Measurements from ENCODE around the gene LSM12.

LSM12 gene

DNA sequence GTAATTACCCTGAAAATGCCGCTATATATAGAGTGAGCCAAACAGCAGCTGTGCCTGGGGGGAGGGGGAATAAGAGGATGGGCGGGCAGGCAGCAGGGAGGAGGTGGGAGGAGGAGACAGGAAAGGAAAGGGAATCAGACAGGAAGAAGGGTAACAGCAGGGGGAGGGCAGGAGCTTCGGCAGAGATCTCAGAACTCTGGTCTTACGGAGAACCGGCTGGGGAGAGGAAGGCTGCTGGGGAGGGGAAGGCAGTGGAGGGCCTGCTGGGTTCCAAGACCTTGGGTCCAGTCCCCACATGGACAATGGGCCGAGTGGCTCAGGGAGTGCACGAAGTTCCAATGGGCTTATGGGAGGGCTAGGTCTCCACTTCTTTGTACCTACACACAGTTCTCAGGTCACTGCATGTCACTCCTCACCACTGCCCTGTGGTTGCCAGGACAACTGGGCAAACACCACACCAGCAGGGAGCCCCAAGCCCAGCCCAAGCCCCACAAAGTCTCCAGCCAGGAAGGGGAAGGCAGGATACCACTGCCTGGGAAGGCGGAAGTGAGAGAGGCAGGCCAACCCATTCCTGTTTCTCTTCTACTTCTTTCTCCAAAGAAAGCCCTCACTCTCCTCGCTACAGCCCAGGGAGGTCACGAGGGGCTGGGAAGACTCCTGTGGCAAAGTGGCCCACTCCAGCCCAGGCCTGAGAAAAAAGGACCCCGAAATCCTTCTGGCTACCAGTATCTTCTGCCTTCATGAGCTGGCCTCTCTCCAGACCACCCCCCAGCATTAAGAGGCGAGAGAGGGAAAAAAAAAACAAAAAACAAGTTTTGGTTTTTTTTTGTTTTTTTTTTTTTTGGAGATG, 29.4 kb upstream of the LSM12 start:
- DNase-seq (ENCODE audit: low spot score) = peak; percentile 77

DNA sequence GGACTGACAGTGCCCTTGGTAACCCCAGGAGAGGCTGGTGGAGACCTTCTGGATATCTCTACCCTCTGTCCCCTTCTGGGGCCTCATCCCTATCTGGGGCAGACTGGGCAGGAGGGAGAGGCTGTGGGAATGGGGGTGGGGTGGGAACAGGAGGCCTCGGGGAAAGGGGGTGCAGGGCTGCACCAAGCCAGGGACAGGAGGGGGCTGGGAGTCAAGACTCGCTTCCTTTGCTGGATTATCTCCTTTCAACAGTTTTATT, 28.8 kb upstream of the LSM12 start:
- no peak for DNase-seq (ENCODE audit: low spot score)

DNA sequence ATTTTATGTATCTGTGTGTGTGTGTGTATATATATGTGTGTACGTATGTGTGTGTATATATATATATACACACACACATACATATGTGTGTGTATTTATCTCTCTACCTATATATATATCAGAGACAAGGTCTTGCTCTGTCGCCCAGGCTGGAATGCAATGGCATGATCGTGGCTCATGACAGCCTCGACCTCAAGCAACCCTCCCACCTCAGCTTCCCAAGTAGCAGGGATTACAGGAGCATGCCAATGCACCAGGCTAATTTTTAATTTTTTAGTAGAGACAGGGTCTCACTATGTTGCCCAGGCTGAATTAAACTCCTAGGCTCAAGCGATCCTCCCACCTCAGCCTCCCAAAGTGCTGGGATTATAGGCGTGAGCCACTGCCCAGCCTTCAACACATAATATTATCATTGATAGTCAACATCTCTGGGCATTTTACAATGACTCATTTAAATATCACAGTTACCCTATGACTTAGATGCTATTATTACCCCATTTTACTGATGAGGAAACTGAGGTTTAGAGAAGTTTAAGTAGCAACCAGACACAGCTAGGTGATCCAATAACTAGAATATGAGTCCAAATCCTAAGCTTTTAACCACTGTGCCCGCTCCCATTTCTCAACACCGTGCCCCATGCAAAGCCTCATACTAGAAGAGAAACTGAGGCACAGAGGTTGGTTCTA, 28.4 kb upstream of the LSM12 start:
- DNase-seq (ENCODE audit: low spot score) = no peak

DNA sequence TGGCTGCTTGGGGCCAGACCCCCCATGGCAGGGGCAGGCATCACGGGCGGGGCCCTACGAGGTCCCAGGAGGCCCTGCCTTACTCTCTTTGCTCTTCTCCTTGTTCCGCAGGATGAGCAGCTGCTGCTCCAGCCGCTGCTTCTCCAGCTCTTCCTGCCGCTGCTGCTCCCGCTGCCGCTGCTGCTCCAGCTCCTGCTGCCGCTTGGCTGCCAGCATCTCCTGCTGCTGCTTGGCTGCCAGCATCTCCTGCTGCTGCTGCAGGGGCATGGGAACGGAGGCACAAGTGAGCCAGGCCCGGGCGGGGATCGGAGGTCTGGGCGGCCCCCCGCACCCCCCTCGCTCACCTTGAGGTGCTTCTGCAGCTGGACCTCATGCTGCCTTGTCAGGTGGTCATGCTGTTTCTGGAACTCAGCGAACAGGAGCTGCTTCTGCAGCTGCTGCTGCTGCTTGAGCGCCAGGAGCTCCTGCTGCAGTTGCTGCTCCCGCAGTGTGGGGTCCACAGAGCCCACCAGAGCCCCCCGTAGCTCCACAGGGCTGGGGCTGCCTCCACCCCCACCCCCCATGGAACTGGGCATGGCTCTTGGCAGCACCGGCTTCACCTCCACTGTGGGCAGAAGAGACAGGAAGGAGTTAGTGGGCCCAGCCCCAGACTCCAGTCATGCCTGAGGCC, 26.9 kb upstream of the LSM12 start:
- DNase-seq (ENCODE audit: low spot score) = no peak

DNA sequence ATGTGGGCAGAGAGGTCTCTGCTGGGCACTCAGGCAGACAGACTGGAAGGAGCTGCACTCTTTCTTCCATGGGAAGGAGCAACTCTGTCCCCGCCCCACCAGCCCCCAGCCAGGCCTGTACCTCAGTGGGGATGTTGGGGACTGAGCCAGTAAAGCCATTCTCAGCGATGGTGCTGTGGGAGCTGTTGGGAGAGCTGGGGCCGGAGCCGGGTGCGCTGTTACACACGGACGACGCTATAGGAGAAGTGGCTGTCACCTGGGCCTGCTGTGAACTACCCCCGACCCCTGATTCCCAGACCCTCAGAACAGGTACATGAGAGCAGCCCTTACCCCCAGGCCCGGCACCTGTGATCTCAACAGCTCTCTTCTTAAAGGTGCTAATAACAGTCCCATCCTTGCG, 25.6 kb upstream of the LSM12 start:
- no peak for DNase-seq (ENCODE audit: low spot score)

DNA sequence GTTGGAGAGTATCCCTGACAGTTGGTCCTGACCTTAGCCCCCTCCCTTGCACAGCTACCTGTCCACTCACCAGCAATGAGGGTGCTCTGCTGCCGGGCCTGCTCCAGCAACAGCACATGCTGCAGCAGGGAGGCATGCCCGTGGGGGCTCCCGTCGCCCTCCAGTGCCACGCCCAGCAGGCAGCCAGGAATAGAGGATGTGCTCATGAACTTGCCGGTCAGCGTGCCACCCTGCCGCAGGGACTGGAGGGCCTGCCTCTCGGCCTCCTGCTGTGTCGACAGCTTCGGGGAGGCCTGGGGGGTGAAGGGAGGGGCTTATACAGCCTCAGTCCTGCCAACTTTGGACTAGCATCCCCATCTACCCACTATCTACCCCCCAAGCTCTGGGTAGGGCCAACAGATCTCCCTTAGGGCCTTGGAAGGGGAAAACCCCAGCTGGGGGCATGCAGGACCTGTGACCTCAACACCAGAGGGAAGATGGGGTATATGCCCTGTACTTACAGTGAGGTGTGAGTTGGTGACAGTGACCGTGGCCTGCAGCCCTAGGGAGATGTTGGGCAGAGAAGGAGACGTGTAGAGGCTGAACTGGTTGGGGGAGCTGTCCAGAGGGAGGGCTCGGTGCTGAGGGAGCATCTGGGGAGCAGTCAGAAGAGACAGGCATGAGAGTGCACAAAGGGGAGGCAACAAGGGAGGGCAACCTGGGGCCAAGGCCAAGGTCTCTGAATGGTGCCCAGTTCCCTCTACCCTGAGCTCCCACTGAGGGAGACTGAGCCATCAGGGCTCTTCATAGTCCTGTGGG, 24.9 kb upstream of the LSM12 start:
- DNase-seq (ENCODE audit: low spot score) = no peak

DNA sequence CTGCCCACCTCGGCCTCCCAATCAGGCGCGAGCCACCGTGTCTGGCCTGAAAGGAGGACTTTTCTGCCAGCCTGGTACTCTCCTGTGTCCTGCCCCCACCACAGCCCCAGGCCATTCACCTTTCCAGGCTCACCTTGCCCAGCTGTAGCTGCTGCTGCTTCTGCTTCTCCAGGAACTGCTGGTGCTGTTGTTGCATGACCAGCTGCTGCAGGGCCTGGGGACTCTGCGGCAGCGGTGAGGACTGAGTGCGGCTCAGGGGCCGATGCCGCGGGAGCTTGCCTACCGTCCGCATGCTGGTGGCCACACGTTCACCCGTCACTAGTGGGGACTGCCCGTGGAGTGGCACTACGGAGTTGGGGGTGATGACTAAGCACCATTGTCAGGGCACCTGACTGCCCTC, 21.8 kb upstream of the LSM12 start:
- DNase-seq (ENCODE audit: low spot score) = no peak

DNA sequence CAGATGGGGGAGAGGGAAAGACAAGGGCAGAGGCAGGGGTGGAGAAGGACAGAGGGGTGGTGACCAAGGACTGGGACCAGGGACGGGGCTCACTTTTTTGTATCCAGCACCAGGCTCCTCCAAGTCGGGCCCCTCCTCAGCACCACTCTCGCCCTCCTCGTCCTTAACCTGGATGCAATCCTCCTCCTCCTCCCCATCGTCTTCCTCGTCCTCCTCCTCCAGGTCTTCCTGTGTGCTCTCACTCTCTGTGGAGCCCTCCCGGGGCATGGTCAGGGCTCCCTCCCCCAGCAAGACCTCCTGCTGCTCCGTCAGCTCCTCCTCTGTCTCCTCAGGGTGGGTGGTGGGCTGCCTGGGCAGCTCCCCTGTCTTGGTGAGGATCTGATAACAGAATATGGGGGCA, 20.8 kb upstream of the LSM12 start:
- DNase-seq (ENCODE audit: low spot score) = no peak

DNA sequence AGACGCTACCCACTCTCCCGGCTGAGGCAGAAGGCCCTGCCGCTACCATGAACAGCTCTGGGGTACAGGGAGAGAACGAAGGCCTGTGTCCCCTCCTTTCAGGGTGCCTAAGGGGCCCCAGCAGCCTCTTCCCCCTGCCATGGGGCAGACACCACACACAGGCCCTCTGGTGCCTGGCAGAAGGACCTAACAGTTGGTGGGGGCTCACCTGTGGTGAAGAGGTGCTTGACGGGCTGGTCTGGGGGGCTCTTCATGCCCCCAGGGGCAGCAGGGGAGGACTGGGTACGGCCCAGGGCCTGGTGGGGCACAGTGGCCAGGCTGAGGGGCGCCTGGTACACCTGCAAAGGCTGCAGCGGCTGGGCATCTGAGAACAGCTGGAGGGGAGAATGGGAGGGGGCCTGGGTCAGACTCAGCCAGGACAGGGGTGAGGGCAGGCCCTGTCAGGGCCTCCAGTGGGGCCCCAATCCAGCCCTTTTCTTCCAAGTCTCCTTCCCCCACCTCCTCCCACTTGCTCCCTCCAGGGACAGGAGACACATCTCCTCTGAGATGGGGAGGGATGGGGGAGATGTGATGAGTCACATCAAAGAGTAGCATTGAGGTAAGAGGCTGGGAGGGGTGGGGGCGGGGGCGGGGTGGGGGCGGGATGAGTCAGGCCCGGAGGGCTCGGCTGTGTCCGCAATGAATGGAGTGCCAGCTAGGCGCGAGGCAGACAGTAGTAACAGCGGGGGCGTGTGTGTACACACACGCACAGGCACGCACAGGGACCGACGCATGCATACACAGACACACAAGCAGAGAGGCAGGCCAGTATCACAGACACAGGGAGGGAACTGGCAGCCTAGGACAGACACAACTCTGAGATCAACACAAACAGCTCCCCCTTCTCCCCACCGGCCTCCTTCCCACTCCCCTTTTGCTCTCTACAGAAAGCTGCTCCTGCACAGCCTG, 20.2 kb upstream of the LSM12 start:
- peak; percentile 94 for DNase-seq (ENCODE audit: low spot score)

DNA sequence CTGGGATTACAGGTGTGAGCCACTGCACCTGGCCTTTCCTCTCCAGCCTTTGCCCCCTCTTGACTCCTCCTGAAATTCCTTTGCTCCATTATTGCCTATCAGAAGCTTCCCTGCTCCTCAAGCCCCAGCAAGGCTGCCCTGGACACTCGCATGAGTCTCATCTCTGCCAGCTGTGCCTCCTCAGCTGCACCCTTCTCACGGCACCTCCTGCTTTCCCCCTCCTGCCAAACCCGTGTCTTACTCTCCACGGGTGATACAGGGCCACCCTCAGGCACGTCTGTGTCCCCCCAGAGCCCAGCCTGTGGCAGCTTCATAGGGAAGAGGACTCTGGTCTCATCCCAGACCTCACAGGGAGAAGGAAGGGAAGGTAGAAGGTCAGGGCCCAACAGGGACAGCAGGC, 19.4 kb upstream of the LSM12 start:
- DNase-seq (ENCODE audit: low spot score) = no peak

DNA sequence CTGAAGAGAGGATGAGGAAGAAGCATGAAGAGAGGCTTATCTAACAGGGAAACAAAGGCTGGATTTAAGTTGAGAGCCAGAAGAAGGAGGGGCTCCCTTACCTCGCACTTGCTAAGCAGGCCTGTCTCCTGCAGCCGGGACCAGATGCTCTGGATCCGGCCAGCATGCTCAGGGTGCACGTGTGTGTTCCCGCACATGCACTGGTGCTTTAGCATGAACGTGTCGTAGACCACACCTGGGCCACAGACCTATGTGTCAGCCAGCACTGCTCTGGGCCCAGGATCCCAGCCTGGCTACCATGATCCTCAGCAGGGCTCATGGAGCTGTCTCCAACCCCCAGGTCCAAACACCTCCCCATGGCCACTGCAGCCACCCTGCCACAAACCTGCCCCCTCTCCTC, 18.4 kb upstream of the LSM12 start:
- DNase-seq (ENCODE audit: low spot score) = no peak

DNA sequence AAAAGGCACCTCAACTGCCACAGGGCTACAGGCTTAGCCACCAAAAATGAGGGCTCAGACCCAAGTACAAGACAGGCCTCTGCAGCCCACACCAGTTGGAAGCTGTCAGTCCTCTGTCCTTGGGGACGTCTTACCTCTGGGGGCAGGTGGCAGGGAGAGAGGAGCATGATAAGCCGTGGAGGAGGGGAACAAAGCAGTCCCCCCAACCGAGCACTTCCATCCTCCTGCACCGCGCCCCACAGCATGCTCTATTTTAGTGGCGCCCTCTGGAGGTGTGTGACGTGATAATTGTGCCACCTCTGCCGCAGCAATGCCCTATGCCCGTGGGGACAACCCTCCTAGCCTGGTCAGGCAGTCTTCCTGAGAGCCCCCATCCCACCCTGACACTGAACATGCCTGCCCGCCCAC, 17.7 kb upstream of the LSM12 start:
- no peak for DNase-seq (ENCODE audit: low spot score)

DNA sequence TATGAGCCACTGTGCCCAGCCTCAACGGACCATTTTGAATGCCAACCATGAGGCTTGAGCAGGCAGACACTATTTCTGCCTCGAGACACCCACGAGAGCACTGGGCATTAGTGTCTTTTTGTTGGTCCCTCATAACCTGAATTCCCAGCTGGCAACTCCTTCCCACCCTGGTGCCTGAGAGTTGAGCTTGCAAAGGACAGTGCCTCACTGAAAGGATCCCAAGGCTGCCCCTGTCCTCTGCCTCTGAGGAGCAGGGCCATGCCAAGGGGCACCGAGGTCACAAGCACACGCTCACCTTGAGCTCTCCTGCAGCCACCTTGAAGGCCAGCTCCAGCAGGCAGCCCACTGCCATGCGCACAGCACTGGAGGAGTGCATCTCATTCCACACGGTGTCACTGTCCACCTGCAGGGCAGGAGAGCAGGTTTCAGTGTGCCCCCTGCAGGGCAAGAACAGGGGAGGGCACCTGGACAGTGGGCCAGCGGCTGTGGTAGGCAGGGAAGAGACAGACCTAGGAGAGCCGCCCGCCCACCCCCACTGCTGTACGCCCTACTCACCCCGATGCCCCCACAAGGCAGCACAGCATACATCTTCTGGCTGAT, 16.9 kb upstream of the LSM12 start:
- DNase-seq (ENCODE audit: low spot score) = no peak

DNA sequence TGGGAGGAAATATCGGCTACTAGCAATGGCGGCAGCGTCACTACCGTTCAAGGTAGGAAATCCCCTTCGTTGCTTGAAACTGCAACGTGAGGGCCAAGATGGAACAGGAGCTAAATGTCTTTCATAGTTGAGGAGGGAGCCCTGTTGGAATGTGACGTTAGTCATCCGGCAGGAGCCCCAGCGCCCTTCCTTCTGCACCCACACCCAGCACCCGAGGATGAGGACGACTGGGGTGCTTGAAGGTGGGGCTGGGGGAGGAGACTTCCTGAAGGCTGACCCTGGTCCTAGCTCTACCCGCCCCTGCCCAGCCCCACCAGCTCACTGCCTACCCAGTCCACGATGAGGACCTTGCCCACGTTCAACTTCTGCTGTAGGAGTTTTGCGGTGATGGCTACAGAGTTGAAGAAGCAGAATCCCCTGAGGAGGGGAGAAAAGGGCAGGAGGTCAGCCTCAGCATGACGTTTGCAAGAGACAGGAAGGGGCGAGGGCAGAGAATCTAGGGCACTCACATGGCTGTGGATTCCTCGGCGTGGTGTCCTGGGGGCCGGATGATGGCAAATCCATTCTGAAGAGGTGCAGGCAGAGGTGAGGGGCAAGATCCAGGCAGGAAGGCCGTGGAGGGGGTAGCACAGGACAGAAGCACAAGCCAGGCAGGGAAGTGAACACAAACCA, 15.9 kb upstream of the LSM12 start:
- DNase-seq (ENCODE audit: low spot score) = no peak

DNA sequence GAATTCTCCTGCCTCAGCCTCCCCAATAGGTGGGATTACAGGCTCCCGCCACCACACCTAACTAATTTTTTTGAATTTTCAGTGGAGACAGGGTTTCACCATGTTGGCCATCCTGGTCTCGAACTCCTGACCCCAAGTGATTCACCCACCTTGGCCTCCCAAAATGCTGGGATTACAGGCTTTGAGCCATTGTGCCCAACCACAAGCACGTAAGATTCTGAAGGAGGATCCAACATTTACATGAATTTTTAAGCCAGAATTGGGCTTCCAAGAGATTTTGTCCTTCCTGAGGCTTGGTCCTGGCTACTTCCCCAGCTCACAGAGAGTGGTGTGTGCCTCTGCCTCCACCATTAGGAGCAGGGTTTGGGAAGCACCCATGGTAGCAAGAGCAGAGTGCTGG, 15.2 kb upstream of the LSM12 start:
- no peak for DNase-seq (ENCODE audit: low spot score)

DNA sequence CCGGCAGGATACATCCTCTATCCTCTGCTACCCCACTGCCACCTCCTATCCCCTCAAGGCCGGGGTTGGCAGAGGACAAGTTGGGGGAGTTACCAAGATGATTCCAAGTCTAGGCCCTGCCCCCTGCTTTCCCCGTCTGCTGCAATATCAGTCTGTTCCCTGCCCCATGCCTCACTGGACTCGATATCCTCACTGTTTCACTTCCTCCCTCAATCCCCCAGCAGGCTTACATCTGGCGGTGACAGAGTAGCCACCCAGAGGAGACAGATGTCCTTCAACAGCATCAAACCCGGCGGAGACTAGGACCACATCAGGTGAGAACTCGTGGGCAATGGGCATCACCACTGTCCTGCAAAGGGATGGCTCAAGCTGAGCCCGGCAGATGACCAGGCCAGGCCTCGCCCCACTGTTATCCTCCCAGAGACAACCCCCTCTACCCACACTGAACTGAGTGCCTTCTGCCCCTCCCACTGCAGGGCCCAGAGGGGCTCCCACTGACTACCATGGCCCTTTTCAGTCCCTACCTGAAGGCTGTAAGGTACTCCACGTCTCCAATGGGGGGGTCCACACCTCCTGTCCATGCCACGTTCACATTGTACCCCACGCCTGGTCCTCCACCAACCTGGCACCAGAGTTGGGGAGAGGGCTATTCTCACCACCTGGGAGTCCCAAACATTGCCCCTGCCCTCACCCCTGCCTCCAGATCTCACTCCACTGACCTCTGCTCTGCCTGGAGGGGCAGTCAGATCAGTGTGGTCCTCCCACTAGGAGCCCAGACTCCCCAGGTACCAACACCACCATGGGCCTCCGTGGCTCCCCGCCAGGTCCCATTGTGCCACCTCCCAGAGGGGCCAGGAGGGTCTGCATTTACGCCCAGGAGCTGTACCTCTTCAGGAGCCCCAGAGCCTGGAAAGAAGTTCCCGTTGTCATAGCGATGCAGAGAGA, 13.7 kb upstream of the LSM12 start:
- DNase-seq (ENCODE audit: low spot score) = no peak

DNA sequence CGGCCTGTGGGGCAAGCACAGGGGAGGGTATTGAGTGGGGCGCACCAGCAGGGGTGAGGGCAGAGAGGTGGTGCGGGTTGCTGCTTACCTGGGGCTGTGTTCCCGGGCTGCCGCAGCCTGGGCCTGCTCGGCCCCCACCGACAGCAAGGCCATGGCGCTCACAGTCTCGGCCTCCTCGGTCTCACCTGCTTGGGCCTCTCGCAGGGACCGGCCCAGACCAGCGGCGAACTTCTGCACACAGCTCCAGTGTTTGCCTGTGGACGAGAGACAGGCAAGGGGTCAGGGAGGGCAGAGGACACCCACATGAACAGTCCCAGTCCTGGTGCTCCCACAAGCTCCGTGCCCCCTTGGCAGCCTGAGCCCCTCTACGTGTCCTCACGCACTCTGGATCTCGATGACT, 11.9 kb upstream of the LSM12 start:
- no peak for DNase-seq (ENCODE audit: low spot score)

DNA sequence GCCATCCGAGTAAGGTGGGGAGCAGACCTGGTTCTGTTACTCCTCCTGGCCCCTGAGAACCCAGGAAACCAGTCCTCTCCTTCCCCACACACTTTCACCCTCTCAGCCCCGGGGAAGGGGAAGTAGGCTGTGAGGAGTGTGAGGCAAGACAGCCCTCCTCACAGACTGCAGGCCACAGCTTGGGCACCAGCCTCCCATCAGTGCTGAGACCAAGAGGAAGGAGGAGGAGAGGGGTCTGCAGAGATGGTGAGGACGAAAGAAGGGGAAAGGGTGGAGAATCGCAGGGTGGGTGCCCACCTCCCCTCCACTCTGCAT, 11.1 kb upstream of the LSM12 start:
- no peak for DNase-seq (ENCODE audit: low spot score)

All from AG08396 (cell line).